H9 (cell line): ENCODE data around the gene ASIC4. TPM values are rescaled to one million over a fixed set of nuclear protein-coding genes. Genes with fewer than 3 reads are reported as not detected.

Experiments used
- DNase-seq: peaks from one replicate; pipeline ENCODE4 v3.0.0-alpha.2; 2017
- H2AFZ ChIP-seq: one replicate; pipeline ENCODE4 v1.6.1; 2013; ENCODE audit warnings: mild to moderate bottlenecking, low read length, control low read depth, moderate library complexity
- H2AK5ac ChIP-seq: 2 replicates; pipeline ENCODE4 v1.6.1; 2013; ENCODE audit warnings: low read length, control low read depth, mixed read lengths; ENCODE audit not compliant: insufficient read length
- H2BK120ac ChIP-seq: one replicate; pipeline ENCODE4 v1.6.1; 2013; ENCODE audit warnings: low read depth, mild to moderate bottlenecking, low read length, control low read depth, inconsistent platforms; ENCODE audit not compliant: poor library complexity, severe bottlenecking
- H2BK12ac ChIP-seq: 2 replicates; pipeline ENCODE4 v1.6.1; 2013; ENCODE audit warnings: low read length, control low read depth, mixed read lengths, low read depth; ENCODE audit not compliant: insufficient read length
- H2BK15ac ChIP-seq: 2 replicates; pipeline ENCODE4 v1.6.1; 2013; ENCODE audit warnings: low read depth, low read length, control low read depth
- H2BK20ac ChIP-seq: one replicate; pipeline ENCODE4 v1.6.1; 2013; ENCODE audit warnings: low read depth, mild to moderate bottlenecking, low read length, control low read depth, inconsistent platforms; ENCODE audit not compliant: poor library complexity, severe bottlenecking
- H2BK5ac ChIP-seq: 2 replicates; pipeline ENCODE4 v1.6.1; 2013; ENCODE audit warnings: low read length, control low read depth, mixed read lengths; ENCODE audit not compliant: insufficient read length
- H3K14ac ChIP-seq: 2 replicates; pipeline ENCODE4 v1.6.1; 2013; ENCODE audit warnings: low read length, control low read depth; ENCODE audit not compliant: insufficient read depth
- H3K18ac ChIP-seq: 2 replicates; pipeline ENCODE4 v1.6.1; 2013; ENCODE audit warnings: low read depth, mild to moderate bottlenecking, mixed read lengths, low read length, control low read depth; ENCODE audit not compliant: insufficient read length
- H3K23ac ChIP-seq: 2 replicates; pipeline ENCODE4 v1.6.1; 2013; ENCODE audit warnings: low read length, control low read depth, mixed read lengths, low read depth; ENCODE audit not compliant: insufficient read length
- H3K23me2 ChIP-seq: 2 replicates; pipeline ENCODE4 v1.6.1; 2013; ENCODE audit warnings: low read depth, mild to moderate bottlenecking, mixed read lengths, low read length, control low read depth; ENCODE audit not compliant: insufficient read length, poor library complexity, severe bottlenecking
- H3K27ac ChIP-seq: 2 replicates; pipeline ENCODE4 v1.5.1; 2013; ENCODE audit warnings: low read length, control low read depth, mixed read lengths, low read depth; ENCODE audit not compliant: insufficient read length
- H3K27me3 ChIP-seq: 2 replicates; pipeline ENCODE4 v1.6.1; 2013; ENCODE audit warnings: low read length, control low read depth, inconsistent platforms; ENCODE audit not compliant: insufficient read depth
- H3K4ac ChIP-seq: 2 replicates; pipeline ENCODE4 v1.6.1; 2013; ENCODE audit warnings: low read depth, mild to moderate bottlenecking, control low read depth, inconsistent platforms, low read length, moderate library complexity
- H3K4me1 ChIP-seq: 2 replicates; pipeline ENCODE4 v1.6.1; 2013; ENCODE audit warnings: low read length, control low read depth, inconsistent platforms; ENCODE audit not compliant: insufficient read depth
- H3K4me2 ChIP-seq: 2 replicates; pipeline ENCODE4 v1.6.1; 2013; ENCODE audit warnings: low read length, control low read depth, mixed read lengths; ENCODE audit not compliant: insufficient read length, insufficient read depth
- H3K56ac ChIP-seq: 2 replicates; pipeline ENCODE4 v1.6.1; 2013; ENCODE audit warnings: low read depth, mild to moderate bottlenecking, mixed read lengths, low read length, control low read depth; ENCODE audit not compliant: insufficient read length
- H3K79me1 ChIP-seq: 2 replicates; pipeline ENCODE4 v1.6.1; 2013; ENCODE audit warnings: low read depth, mild to moderate bottlenecking, moderate library complexity, low read length, control low read depth, inconsistent platforms; ENCODE audit not compliant: insufficient read depth, poor library complexity, severe bottlenecking
- H3K79me2 ChIP-seq: 2 replicates; pipeline ENCODE4 v1.6.1; 2013; ENCODE audit warnings: low read length, control low read depth, inconsistent platforms; ENCODE audit not compliant: insufficient read depth
- H3K9ac ChIP-seq: 2 replicates; pipeline ENCODE4 v1.6.1; 2013; ENCODE audit warnings: low read length, control low read depth, mixed read lengths; ENCODE audit not compliant: insufficient read length; ENCODE audit errors: extremely low read depth
- H3K9me3 ChIP-seq: one replicate; pipeline ENCODE4 v1.6.1; 2013; ENCODE audit warnings: low read depth, low read length, inconsistent platforms; ENCODE audit not compliant: control insufficient read depth
- H3T11ph ChIP-seq: one replicate; pipeline ENCODE4 v1.6.1; 2013; ENCODE audit warnings: mild to moderate bottlenecking, low read length, control low read depth, inconsistent platforms
- H4K20me1 ChIP-seq: one replicate; pipeline ENCODE4 v1.6.1; 2013; ENCODE audit not compliant: control insufficient read depth, insufficient read length, insufficient read depth
- H4K5ac ChIP-seq: 2 replicates; pipeline ENCODE4 v1.6.1; 2013; ENCODE audit warnings: low read depth, mild to moderate bottlenecking, mixed read lengths, low read length, control low read depth; ENCODE audit not compliant: insufficient read length
- H4K8ac ChIP-seq: replicated peaks from 2 replicates; pipeline ENCODE4 v1.6.1; 2013; ENCODE audit warnings: low read length, control low read depth, mixed read lengths, low read depth; ENCODE audit not compliant: insufficient read length
- H4K91ac ChIP-seq: 2 replicates; pipeline ENCODE4 v1.6.1; 2013; ENCODE audit warnings: low read depth, mild to moderate bottlenecking, moderate library complexity, mixed read lengths, low read length, control low read depth; ENCODE audit not compliant: insufficient read length
- H3K27ac Mint-ChIP-seq, 3 experiments: 2 replicates in 2 of 3; 3 replicates in 1 of 3; pipeline ENCODE4 v1.8.0; 2020 to 2021; ENCODE audit warnings: mixed read lengths in 3 of 3, mild to moderate bottlenecking in 1 of 3, moderate library complexity in 1 of 3
- H3K27me3 Mint-ChIP-seq: 2 replicates; pipeline ENCODE4 v1.8.0; 2021; ENCODE audit warnings: low read depth, mild to moderate bottlenecking, moderate library complexity, mixed read lengths
- H3K36me3 Mint-ChIP-seq, 3 experiments: 2 replicates in 2 of 3; 3 replicates in 1 of 3; pipeline ENCODE4 v1.8.0; 2020 to 2021; ENCODE audit warnings: low read depth in 3 of 3, mixed read lengths in 3 of 3; ENCODE audit not compliant: insufficient read depth in 1 of 3
- H3K4me1 Mint-ChIP-seq, 2 experiments: 2 replicates each; pipeline ENCODE4 v1.8.0; 2020; ENCODE audit warnings: mixed read lengths in 2 of 2
- H3K4me3 Mint-ChIP-seq, 2 experiments: 2 replicates in 1 of 2; 3 replicates in 1 of 2; pipeline ENCODE4 v1.8.0; 2020 to 2021; ENCODE audit warnings: mild to moderate bottlenecking in 2 of 2, mixed read lengths in 2 of 2, moderate library complexity in 1 of 2
- H3K9me3 Mint-ChIP-seq, 2 experiments: 2 replicates in 1 of 2; 3 replicates in 1 of 2; pipeline ENCODE4 v1.8.0; 2020; ENCODE audit warnings: mild to moderate bottlenecking in 2 of 2, mixed read lengths in 2 of 2, moderate library complexity in 1 of 2
- CTCF ChIP-seq: fragments of 200-600 bp; sonication (generic); conservative IDR thresholded peaks from 3 replicates; pipeline ENCODE4 v1.8.0; 2021; ENCODE audit warnings: antibody characterized with exemption, mild to moderate bottlenecking
- WGBS: extraction: QIAGEN DNeasy Blood & Tissue Kit; methylation state at CpG from one replicate; pipeline ENCODE4 v1.1.7; 2013; ENCODE audit warnings: missing lambda C conversion rate, low lambda C conversion rate, mixed read lengths; ENCODE audit not compliant: insufficient read length; ENCODE audit errors: extremely low coverage; 5-methylcytosine and 5-hydroxymethylcytosine counted together
- total RNA-seq: library from RNA; stranded (reverse); gene quantifications from 2 replicates; pipeline ENCODE4 v1.2.1, GENCODE V29; 2021

ASIC4 gene
- total RNA-seq, 1 experiment from 2014 or later = 0.37 TPM

- Histone ChIP-seq H3K9ac (no peak overlapping the region), H2BK15ac (no peak overlapping the region), H3T11ph (no peak overlapping the region), H3K14ac (no peak overlapping the region), H3K27ac (no peak overlapping the region), H2BK5ac (no peak overlapping the region), H3K27me3 (peaks cover 4% of the 10 kb centered on the region; the same call in 1 of the 2 replicates), H2BK120ac (no peak overlapping the region), H3K4ac (no peak overlapping the region), H3K4me1 (peaks cover 2% of the 10 kb centered on the region), H4K20me1 (no peaks in the 10 kb centered on the region), H4K8ac (no peak overlapping the region), H3K9me3 (no peaks in the 10 kb centered on the region), H3K18ac (no peak overlapping the region), H4K91ac (no peak overlapping the region), H2AFZ (no peak overlapping the region), H3K4me2 (no peak overlapping the region), H3K56ac (no peak overlapping the region), H3K79me2 (no peaks in the 10 kb centered on the region), H3K23me2 (no peaks in the 10 kb centered on the region), H3K23ac (no peak overlapping the region), H3K79me1 (no peaks in the 10 kb centered on the region), H2AK5ac (no peak overlapping the region), H2BK20ac (no peak overlapping the region), H2BK12ac (no peak overlapping the region), H4K5ac (no peak overlapping the region)
- H3K27me3 Mint-ChIP-seq = peaks cover 53% of the 10 kb centered on the region
- no peaks in the 10 kb centered on the region; a peak in 1 of 5 replicates for H3K9me3 Mint-ChIP-seq
- no peak for TF ChIP-seq CTCF
- H3K4me3 Mint-ChIP-seq = no peak overlapping the region
- H3K4me1 Mint-ChIP-seq = peaks cover 31 to 47% of the 10 kb centered on the region in 2 experiments
- H3K36me3 Mint-ChIP-seq = no peaks in the 10 kb centered on the region
- DNase-seq = no peak
- WGBS = no CpG with 5 or more reads among the region's 10 CpGs
- no peak overlapping the region for H3K27ac Mint-ChIP-seq
Observed at GRCh38 chr2:219490600-219491130, 23.6 kb upstream of the ASIC4 start.
